Measurements from ENCODE around the gene LHPP.
"Not testable (repeated sequence)": the region's sequence is repeated elsewhere in the genome, so short reads cannot be mapped to it uniquely, and the experiment has no call there.

LHPP gene

DNA sequence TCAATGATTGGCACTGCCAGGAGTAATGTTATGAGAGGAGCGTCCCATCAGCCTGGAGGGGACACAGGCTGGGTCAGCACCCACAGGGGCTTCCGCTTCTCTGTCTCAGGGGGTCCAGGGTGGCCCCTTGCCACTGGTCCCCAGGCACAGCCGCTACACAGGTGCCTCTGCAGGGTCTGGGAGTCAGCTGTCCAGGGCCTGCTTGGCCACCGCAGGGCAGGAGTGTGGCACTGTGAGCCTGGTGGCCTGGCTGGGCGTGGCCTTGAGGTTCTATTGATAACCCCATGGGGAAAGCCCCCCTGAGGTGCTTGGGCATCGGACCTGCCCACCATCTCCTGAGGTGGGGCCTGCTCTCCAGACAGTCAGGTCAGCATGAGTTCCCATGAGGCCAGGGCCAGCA lies 136.6 kb downstream of the LHPP start:
- FAIRE-seq, result no peak

DNA sequence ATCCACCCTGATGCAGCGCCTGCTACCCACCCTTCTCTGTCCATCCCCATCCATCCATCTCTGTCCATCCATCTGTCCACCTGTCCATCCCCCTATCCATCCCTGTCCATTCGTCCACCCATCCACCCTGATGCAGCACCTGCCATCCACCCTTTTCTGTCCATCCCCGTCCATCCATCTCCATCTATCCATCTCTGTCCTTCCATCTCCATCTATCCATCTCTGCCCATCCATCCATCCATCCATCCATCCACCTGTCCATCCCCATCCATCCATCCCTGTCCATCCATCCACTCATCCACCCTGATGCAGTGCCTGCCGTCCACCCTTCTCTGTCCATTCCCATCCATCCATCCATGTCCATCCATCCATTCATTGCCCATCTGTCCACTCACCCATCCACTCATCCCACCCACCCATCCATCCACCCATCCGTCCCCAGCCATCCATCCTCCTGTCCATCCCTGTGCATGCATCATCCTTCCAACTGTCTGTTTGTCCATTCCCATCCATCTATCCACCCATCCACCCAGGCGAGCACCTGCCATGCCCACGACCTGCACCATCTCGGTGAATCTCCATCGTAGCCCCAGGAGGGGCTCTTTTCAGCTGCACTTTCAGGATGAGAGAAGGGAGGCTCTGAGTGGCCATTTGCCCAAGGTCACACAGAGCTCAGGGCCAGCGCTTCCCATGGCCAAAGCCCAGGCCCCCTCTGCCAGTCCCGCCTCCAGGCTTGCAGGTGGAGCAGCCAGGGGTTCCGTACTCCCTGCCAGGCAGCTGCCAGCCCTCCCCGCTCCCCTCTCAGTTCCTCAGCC lies 137.4 kb downstream of the LHPP start:
- no peak for FAIRE-seq

- no peak for FAIRE-seq
Measured at GRCh38 chr10:124599588-124600050, 138.0 kb downstream of the LHPP start.

GRCh38 chr10:124600051-124600880 lies 138.6 kb downstream of the LHPP start:
- FAIRE-seq, result no peak

- FAIRE-seq, result no peak
Measured at GRCh38 chr10:124601016-124601415, 139.4 kb downstream of the LHPP start.

GRCh38 chr10:124601431-124602120 lies 140.0 kb downstream of the LHPP start:
- FAIRE-seq, result no peak

GRCh38 chr10:124602121-124602561 lies 140.5 kb downstream of the LHPP start:
- FAIRE-seq, result no peak

GRCh38 chr10:124602646-124603365 lies 141.2 kb downstream of the LHPP start:
- no peak for FAIRE-seq

GRCh38 chr10:124603376-124604213 lies 142.0 kb downstream of the LHPP start:
- no peak for FAIRE-seq

GRCh38 chr10:124604214-124605000 lies 142.8 kb downstream of the LHPP start:
- no peak for FAIRE-seq

DNA sequence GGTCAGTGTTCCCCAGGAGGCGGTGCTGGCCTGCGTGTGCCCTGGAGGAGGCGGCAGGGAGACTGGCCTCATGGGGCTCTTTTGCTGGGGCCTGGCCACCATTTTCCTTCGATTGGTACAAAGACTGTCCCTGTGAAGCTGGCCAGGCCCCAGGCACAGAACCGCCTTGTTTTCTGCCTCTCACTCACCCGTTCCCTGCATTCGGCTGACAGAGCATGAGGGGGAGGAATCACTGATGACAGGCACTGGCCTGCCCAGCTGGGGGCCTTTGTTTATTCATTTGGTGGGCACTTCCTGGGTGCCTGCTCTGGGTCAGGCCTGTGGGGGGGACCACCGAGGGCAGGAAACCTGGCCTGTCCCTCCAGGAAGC lies 143.4 kb downstream of the LHPP start:
- FAIRE-seq, result no peak

DNA sequence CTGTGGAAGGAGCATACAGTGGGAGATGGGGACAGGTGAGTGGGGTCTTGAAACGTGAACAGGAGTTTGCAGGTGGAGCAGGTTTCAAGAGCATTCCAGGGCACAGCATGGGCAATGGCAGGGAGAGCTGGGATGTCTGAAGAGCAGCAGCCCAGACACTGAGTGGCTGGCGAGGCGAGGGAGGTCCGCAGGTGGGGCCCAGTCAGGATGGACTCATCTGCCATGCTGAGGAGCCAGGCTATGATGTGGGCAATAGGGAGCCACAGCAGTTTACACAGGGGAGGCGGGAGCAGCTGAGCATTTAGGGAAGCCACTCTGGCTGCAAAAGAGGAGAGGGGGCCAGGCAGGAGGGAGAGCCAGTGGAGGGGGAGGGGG lies 143.8 kb downstream of the LHPP start:
- FAIRE-seq, result no peak

- FAIRE-seq, result no peak
Measured at GRCh38 chr10:124605856-124606812, 144.5 kb downstream of the LHPP start.

DNA sequence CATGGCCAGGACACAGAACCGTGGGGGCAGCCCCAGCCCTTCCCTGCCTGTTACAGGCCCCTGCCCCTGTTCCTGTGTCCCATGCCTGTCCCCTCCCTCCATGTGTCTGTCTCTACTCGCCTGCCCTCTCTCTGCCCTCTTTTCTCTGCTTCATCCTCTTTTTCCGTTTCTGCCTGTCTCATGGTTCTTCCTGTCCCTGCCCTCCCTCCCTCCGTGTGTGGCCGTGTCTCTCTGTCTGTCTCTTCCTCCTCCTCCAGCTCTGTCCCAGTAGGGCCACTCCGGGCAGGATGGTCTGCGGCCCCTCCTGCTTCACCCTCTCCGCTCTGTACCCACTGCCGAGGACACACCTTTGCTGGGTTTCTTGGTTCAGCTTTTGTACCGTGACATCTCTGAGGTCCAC lies 145.2 kb downstream of the LHPP start:
- FAIRE-seq, result no peak

DNA sequence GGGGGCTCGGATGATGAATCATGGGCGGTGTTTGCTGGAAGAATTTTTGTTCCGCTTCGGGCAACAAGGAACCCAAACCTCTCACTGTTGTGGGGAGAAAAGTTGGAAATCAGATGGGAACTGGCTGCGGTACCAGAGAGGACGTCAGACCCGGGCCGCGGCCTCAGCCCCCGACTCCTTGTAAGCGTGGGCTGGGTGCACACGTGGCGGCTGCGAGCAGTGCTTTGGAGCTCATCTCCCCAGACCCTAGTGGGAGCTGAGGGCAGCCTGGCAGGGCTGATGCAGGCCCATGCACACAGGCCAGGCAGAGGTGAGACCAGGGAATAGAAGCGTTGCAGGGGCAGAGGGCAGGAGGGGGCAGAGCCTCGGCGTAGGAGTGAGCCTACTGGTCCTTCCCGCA lies 146.1 kb downstream of the LHPP start:
- FAIRE-seq, result no peak

- no peak for FAIRE-seq
Measured at GRCh38 chr10:124608093-124608721, 146.6 kb downstream of the LHPP start.

DNA sequence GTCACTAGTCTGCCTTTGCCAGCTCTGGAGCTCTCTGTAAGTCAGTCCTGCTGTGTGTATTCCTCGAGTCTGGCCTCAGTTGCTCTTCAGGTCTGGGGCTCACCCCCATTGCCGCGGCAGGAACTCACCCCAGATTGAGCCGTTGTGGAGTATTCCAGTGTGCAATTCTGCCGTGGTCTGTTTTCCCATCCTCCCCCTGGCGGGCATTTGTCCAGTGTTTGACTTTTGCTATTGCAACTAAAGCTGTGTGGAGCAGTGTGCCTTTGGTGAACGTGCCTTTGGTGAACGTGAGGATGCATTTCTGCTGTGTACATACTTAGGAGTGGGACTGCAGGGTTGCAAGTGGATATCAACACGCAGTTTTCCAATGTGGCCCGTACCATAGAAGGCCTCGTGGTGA lies 148.1 kb downstream of the LHPP start:
- FAIRE-seq, result no peak

DNA sequence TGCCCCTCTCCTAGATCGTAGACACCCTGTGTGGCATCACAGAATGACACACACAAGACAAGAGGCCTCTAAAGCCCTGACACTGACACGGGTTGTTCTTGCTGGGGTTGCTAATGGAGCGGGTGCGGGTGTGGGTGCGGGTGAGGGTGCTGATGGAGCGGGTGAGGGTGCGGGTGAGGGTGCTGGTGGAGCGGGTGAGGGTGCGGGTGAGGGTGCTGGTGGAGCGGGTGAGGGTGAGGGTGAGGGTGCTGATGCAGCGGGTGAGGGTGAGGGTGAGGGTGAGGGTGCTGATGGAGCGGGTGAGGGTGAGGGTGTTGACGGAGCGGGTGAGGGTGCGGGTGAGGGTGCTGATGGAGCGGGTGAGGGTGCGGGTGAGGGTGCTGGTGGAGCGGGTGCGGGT lies 148.6 kb downstream of the LHPP start:
- FAIRE-seq, result not testable (repeated sequence)

DNA sequence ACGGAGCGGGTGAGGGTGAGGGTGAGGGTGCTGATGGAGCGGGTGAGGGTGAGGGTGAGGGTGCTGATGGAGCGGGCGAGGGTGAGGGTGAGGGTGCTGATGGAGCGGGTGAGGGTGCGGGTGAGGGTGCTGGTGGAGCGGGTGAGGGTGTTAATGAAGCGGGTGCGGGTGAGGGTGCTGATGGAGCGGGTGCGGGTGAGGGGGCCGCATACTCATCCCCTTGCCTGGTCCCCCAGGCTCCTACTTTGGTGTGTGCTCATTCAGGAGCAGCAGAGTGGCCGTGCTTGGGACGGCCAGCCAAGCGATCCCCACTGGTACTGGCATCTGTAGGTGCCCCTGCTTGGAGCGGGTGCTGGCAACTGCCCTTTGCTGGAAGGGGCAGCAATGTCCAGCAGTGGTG lies 149.2 kb downstream of the LHPP start:
- FAIRE-seq, result not testable (repeated sequence)
